ENCODE measurements around the gene RAB5B.

RAB5B gene

DNA sequence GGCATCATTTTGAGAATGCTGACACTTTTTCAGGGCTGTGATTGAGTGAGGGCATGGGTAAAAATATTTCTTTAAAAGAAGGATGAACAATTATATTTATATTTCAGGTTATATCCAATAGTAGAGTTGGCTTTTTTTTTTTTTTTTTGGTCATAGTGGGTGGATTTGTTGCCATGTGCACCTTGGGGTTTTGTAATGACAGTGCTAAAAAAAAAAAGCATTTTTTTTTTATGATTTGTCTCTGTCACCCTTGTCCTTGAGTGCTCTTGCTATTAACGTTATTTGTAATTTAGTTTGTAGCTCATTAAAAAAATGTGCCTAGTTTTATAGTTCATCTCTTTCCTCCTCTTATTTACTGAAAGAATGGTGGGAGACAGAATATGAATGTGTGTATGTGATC lies 1.4 kb upstream of the RAB5B start:
- Histone ChIP-seq H4K20me1 (ENCODE audit: insufficient read depth, low read length) (no peaks in the 10 kb centered on the region), H3K36me3 (replicated peaks; ENCODE audit: insufficient read depth, low read length) (no peaks in the 10 kb centered on the region), H3K4me1 (ENCODE audit: low read length) (peaks cover 19% of the 10 kb centered on the region), H3K4me2 (ENCODE audit: low read depth, low read length) (peak overlapping the region; percentile 71), H3K27ac (ENCODE audit: low read length) (peak overlapping the region; percentile 24; the same call in 1 of the 2 replicates), H3K27me3 (replicated peaks; ENCODE audit: insufficient read depth, low read length) (no peaks in the 10 kb centered on the region), H3K9me2 (replicated peaks; ENCODE audit: insufficient read depth, low read length) (no peaks in the 10 kb centered on the region), H3F3A (ENCODE audit: insufficient read depth, low read length) (peaks cover 12% of the 10 kb centered on the region), H3K9me3 (replicated peaks; ENCODE audit: insufficient read depth, low read length) (no peaks in the 10 kb centered on the region), H2AFZ (ENCODE audit: low read length) (no peak overlapping the region), H3K79me2 (ENCODE audit: low read length) (peaks cover 35% of the 10 kb centered on the region), H3K9ac (ENCODE audit: low read length) (peak overlapping the region; percentile 62; the same call in 1 of the 2 replicates), H3K4me3 (ENCODE audit: low read length) (peak overlapping the region; percentile 69; the same call in 1 of the 2 replicates)
- TF ChIP-seq EZH2phosphoT487 (IDR thresholded peaks at IDR 0.05; ENCODE audit: low read length) (no peak), EZH2 (optimal IDR thresholded peaks at IDR 0.05; ENCODE audit: low read depth, low read length) (no peak)
- TF ChIP-seq, protein P1, sequence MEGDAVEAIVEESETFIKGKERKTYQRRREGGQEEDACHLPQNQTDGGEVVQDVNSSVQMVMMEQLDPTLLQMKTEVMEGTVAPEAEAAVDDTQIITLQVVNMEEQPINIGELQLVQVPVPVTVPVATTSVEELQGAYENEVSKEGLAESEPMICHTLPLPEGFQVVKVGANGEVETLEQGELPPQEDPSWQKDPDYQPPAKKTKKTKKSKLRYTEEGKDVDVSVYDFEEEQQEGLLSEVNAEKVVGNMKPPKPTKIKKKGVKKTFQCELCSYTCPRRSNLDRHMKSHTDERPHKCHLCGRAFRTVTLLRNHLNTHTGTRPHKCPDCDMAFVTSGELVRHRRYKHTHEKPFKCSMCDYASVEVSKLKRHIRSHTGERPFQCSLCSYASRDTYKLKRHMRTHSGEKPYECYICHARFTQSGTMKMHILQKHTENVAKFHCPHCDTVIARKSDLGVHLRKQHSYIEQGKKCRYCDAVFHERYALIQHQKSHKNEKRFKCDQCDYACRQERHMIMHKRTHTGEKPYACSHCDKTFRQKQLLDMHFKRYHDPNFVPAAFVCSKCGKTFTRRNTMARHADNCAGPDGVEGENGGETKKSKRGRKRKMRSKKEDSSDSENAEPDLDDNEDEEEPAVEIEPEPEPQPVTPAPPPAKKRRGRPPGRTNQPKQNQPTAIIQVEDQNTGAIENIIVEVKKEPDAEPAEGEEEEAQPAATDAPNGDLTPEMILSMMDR (IDR thresholded peaks at IDR 0.05; ENCODE audit: low read length), result no peak
- DNase-seq, result no peak

DNA sequence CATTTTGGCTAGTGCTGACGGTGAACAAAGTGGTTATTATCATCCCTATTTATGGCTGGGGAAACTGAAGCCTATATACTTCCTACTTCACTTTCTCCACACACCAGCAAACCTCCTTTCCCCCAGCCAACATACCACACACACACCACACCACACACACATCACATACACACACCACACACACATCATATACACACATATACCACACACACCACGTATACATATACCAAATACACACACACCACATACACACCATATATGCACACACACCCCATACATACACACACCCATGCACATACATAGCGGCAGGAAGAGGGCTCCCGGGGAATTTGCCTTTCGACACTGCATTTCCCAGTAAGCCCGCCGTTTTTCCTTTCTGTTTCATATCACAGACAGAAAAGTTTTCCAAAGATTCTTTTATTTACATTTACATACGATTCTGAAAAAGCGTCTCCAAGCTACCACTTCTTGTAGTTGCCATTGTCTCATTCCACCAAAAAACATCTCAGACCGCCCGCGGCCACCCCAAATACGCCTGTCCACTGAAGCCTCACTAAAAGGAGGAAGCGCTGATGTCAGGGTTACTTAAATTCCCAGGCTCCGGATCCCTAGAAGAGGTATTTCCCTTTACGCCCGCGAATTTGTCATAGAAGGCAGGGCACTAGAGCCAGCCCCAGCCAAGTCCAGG lies 823 bp upstream of the RAB5B start:
- Histone ChIP-seq H3K79me2 (ENCODE audit: low read length) (peaks cover 40% of the 10 kb centered on the region), H3K4me3 (ENCODE audit: low read length) (peak overlapping the region; percentile 69), H3K9ac (ENCODE audit: low read length) (peak overlapping the region; percentile 62), H3K4me2 (ENCODE audit: low read depth, low read length) (peak overlapping the region; percentile 71), H3K36me3 (replicated peaks; ENCODE audit: insufficient read depth, low read length) (no peaks in the 10 kb centered on the region), H2AFZ (ENCODE audit: low read length) (peak overlapping the region; percentile 49), H3K9me3 (replicated peaks; ENCODE audit: insufficient read depth, low read length) (no peaks in the 10 kb centered on the region), H4K20me1 (ENCODE audit: insufficient read depth, low read length) (no peaks in the 10 kb centered on the region), H3F3A (ENCODE audit: insufficient read depth, low read length) (peaks cover 12% of the 10 kb centered on the region), H3K27ac (ENCODE audit: low read length) (peak overlapping the region; percentile 24; the same call in 1 of the 2 replicates), H3K27me3 (replicated peaks; ENCODE audit: insufficient read depth, low read length) (no peaks in the 10 kb centered on the region), H3K9me2 (replicated peaks; ENCODE audit: insufficient read depth, low read length) (no peaks in the 10 kb centered on the region), H3K4me1 (ENCODE audit: low read length) (peaks cover 19% of the 10 kb centered on the region)
- no peak for DNase-seq
- TF ChIP-seq EZH2phosphoT487 (IDR thresholded peaks at IDR 0.05; ENCODE audit: low read length), result no peak

DNA sequence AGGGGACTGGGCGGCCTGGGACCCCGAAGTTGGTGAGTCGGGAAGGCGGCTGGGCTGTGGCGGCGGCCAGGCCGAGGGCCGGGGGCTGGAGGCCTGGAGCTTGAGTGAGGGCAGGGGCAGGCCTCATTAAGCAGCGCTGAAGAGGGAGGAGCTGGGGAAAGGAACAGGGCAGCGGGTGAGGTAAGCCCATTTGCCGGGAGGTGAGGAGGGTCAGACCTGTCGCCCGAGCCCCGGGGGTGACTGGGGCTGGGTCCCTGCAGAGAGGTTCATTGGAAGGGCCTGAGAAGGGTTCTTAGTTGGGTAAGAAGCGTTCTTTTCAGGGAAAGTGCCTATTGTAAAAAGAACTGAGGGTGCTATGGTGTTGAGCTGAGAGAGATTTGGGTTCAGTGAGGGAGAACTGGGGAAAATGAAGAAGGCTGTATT lies 441 bp downstream of the RAB5B start:
- Histone ChIP-seq H3K79me2 (ENCODE audit: low read length) (peaks cover 40% of the 10 kb centered on the region), H3K27me3 (replicated peaks; ENCODE audit: insufficient read depth, low read length) (no peaks in the 10 kb centered on the region), H3K9ac (ENCODE audit: low read length) (peak overlapping the region; percentile 78), H3K36me3 (replicated peaks; ENCODE audit: insufficient read depth, low read length) (no peaks in the 10 kb centered on the region), H3K4me1 (ENCODE audit: low read length) (peaks cover 19% of the 10 kb centered on the region), H3K27ac (ENCODE audit: low read length) (peak overlapping the region; percentile 35; the same call in 1 of the 2 replicates), H2AFZ (ENCODE audit: low read length) (peak overlapping the region; percentile 84), H3F3A (ENCODE audit: insufficient read depth, low read length) (peaks cover 12% of the 10 kb centered on the region), H3K9me2 (replicated peaks; ENCODE audit: insufficient read depth, low read length) (no peaks in the 10 kb centered on the region), H3K9me3 (replicated peaks; ENCODE audit: insufficient read depth, low read length) (no peaks in the 10 kb centered on the region), H4K20me1 (ENCODE audit: insufficient read depth, low read length) (no peaks in the 10 kb centered on the region), H3K4me2 (ENCODE audit: low read depth, low read length) (peak overlapping the region; percentile 71), H3K4me3 (ENCODE audit: low read length) (peak overlapping the region; percentile 84)
- peak; percentile 48 for DNase-seq
- no peak for TF ChIP-seq EZH2phosphoT487 (IDR thresholded peaks at IDR 0.05; ENCODE audit: low read length)
- no peak for TF ChIP-seq EZH2 (optimal IDR thresholded peaks at IDR 0.05; ENCODE audit: low read depth, low read length)
- TF ChIP-seq, protein P1 (IDR thresholded peaks at IDR 0.05; ENCODE audit: low read length), result no peak

DNA sequence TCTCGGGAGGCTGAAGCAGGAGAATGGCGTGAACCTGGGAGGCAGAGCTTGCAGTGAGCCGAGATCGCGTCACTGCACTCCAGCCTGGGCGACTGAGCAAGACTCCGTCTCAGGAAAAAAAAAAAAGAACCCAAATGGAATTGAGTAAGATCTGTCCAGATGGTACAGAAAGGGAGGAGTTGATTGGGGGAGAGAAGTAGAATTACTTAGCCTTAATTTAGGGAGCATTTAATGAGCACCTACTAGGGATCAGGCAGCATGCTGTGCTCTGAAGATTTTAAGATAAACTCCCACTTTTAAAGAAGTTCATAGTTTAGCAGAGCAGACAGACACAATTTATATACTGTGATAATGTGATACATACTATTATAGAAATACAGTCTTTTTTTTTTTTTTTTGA lies 4.5 kb downstream of the RAB5B start:
- Histone ChIP-seq H3K4me2 (ENCODE audit: low read depth, low read length) (no peak overlapping the region), H3K9me2 (replicated peaks; ENCODE audit: insufficient read depth, low read length) (no peaks in the 10 kb centered on the region), H3K36me3 (replicated peaks; ENCODE audit: insufficient read depth, low read length) (no peaks in the 10 kb centered on the region), H3K9ac (ENCODE audit: low read length) (no peak overlapping the region), H3K4me3 (ENCODE audit: low read length) (no peak overlapping the region), H3K79me2 (ENCODE audit: low read length) (peaks cover 40% of the 10 kb centered on the region), H3K27ac (ENCODE audit: low read length) (no peak overlapping the region), H3F3A (ENCODE audit: insufficient read depth, low read length) (no peaks in the 10 kb centered on the region), H3K4me1 (ENCODE audit: low read length) (peaks cover 7% of the 10 kb centered on the region), H4K20me1 (ENCODE audit: insufficient read depth, low read length) (no peaks in the 10 kb centered on the region), H3K27me3 (replicated peaks; ENCODE audit: insufficient read depth, low read length) (no peaks in the 10 kb centered on the region), H2AFZ (ENCODE audit: low read length) (no peak overlapping the region), H3K9me3 (replicated peaks; ENCODE audit: insufficient read depth, low read length) (no peaks in the 10 kb centered on the region)
- TF ChIP-seq, protein P1 (IDR thresholded peaks at IDR 0.05; ENCODE audit: low read length), result no peak
- TF ChIP-seq EZH2phosphoT487 (IDR thresholded peaks at IDR 0.05; ENCODE audit: low read length) (no peak), EZH2 (optimal IDR thresholded peaks at IDR 0.05; ENCODE audit: low read depth, low read length) (no peak)
- DNase-seq, result no peak
